ENCODE data around the gene SFMBT2. TPM values are rescaled to one million over a fixed set of nuclear protein-coding genes. Genes with fewer than 3 reads are reported as not detected.
A peak's percentile ranks its signal among the peaks of the same experiment; 100 is the strongest.

Gene SFMBT2
- total RNA-seq, 2 donors from 2014 or later: 12.2 to 18.5 TPM

DNA sequence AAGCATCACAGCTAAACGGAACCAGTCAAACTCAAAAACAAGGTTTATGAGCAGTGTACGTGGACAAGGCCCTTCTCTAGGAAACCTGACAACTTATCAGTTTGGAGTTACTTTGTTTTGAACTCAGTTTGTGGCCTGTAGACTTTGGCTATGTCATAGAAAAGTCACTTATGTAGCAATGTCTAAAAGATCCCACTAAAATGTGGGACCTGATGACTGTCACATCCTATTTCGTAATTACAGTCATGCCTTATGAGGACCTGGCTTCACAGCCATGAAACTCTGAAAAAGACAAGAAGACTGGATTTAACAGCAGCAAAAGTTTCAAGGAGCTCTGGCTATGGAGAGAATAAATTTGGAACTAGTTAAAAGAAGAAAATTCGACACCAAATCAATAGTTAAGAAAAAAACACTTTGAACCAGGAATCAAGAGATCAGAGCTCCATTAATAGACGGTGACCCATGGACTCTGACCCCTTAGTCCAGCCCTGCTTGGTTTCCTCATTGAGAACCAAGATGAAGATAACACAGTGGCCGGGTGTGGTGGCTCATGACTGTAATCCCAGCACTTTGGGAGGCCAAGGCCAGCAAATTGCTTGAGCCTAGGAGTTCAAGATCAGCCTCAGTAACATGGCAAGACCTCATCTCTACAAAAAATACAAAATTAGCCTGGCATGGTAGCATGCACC lies 204.3 kb downstream of the SFMBT2 start:
- Histone ChIP-seq H3K4me3 (no peak overlapping the region), H3K4me1 (replicated peaks) (no peaks in the 10 kb centered on the region), H3K27me3 (replicated peaks; ENCODE audit: insufficient read depth) (no peaks in the 10 kb centered on the region), H3K9me3 (no peaks in the 10 kb centered on the region), H3K36me3 (no peaks in the 10 kb centered on the region), H3K27ac (no peak overlapping the region)
- TF ChIP-seq POLR2A (IDR thresholded peaks at IDR 0.05) (no peak), POLR2AphosphoS5 (IDR thresholded peaks at IDR 0.05) (no peak)
- TF ChIP-seq, protein P1, sequence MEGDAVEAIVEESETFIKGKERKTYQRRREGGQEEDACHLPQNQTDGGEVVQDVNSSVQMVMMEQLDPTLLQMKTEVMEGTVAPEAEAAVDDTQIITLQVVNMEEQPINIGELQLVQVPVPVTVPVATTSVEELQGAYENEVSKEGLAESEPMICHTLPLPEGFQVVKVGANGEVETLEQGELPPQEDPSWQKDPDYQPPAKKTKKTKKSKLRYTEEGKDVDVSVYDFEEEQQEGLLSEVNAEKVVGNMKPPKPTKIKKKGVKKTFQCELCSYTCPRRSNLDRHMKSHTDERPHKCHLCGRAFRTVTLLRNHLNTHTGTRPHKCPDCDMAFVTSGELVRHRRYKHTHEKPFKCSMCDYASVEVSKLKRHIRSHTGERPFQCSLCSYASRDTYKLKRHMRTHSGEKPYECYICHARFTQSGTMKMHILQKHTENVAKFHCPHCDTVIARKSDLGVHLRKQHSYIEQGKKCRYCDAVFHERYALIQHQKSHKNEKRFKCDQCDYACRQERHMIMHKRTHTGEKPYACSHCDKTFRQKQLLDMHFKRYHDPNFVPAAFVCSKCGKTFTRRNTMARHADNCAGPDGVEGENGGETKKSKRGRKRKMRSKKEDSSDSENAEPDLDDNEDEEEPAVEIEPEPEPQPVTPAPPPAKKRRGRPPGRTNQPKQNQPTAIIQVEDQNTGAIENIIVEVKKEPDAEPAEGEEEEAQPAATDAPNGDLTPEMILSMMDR (IDR thresholded peaks at IDR 0.05): no peak
- DNase-seq (ENCODE audit: low spot score): no peak
- 96% methylated on average over 6 of the region's 6 CpGs for WGBS
- intact Hi-C loops (cut with DNase I): no loop called here

DNA sequence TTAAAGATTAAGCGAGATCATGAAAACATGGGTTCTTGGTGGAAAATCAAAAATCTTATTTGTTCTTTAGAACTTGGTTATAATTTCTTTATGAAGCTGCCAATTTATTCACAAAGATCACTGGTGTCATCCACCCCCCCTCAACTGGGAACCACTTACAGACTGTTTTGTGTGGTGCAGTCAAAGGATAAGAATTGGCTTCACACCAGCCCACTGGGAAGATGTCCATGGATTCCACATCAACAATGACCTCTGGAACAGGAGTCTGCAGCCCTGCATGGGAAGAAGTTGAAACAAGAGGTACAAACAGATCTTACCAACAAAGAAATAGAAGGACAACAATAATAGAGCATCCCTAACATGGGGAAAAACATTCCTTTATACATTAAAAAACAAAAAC lies 205.2 kb downstream of the SFMBT2 start:
- TF ChIP-seq, protein P1 (IDR thresholded peaks at IDR 0.05): no peak
- TF ChIP-seq POLR2AphosphoS5 (IDR thresholded peaks at IDR 0.05) (no peak), POLR2A (IDR thresholded peaks at IDR 0.05) (no peak)
- Histone ChIP-seq H3K4me3 (no peak overlapping the region), H3K27me3 (replicated peaks; ENCODE audit: insufficient read depth) (no peaks in the 10 kb centered on the region), H3K27ac (no peak overlapping the region), H3K4me1 (replicated peaks) (no peaks in the 10 kb centered on the region), H3K9me3 (no peaks in the 10 kb centered on the region), H3K36me3 (no peaks in the 10 kb centered on the region)
- DNase-seq (ENCODE audit: low spot score): no peak
- 85% methylated on average over 1 of the region's 1 CpG for WGBS
- intact Hi-C loops (cut with DNase I): no loop called here

DNA sequence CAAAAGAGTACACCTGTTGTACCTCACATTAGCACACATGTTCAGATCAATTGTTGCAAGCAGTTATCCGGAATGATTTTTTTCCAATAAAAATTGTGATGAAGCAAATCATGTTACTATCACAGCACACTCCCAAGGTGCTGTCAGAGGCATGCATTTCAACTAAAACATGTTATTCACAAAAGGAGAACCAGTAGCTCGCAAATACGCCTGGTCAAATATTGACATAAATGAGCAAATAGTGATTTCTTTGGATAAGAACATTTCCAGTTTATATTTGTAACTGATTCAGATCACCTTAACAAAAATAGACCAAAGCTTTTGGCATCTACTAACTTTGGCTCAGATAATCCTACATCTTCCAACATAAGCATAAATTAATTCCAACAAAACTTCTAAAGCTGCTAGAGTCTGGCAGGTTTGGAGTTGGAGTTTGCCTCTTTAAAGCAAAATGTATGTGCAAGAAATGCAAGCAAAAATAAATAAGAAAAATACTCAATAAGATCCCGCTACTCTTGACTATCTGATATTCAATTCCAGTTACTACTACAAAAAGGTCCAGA lies 208.0 kb downstream of the SFMBT2 start:
- no peaks in the 10 kb centered on the region for H3K9me3 ChIP-seq
- peak; percentile 85 for TF ChIP-seq POLR2AphosphoS5 (IDR thresholded peaks at IDR 0.05)
- no peak for TF ChIP-seq POLR2A (IDR thresholded peaks at IDR 0.05)
- H3K36me3 ChIP-seq: no peaks in the 10 kb centered on the region
- peak overlapping the region; percentile 8 to 72 for H3K27ac ChIP-seq
- intact Hi-C loops (cut with DNase I): no loop called here
- no peaks in the 10 kb centered on the region for H3K27me3 ChIP-seq (replicated peaks; ENCODE audit: insufficient read depth)
- peak; percentile 33 for DNase-seq (ENCODE audit: low spot score)
- no peaks in the 10 kb centered on the region for H3K4me1 ChIP-seq (replicated peaks)
- H3K4me3 ChIP-seq: no peak overlapping the region
- WGBS: 36% methylated on average over 4 of the region's 4 CpGs

DNA sequence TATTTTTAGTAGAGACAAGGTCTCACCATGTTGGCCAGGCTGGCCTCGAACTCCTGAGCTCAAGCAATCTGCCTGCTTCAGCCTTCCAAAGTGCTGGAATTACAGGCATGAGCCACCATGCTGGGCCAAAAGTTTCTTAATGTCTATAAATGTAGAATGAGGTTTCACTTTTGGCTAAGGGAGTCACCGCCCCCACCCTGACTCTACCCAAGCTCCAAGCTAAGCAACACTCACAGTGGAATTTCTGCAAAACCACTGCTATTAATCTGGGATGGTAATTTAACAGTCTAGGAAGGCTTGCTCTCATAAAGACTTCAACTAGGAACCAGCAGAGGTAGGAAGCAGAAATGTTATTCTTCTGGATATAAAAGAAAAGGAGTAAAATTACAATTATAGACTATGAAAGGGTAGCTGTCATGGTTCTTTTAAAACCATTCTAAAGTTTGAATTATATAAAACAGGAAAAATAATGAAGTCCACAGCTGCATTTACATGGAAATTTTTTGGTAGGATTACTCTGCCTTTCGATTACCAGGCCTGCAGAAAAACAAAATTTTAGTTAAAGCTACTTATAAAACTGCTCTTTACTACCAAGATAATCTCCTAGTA lies 211.6 kb downstream of the SFMBT2 start:
- no peaks in the 10 kb centered on the region for H3K36me3 ChIP-seq
- no peak overlapping the region for H3K4me3 ChIP-seq
- no peak for TF ChIP-seq POLR2A (IDR thresholded peaks at IDR 0.05)
- TF ChIP-seq POLR2AphosphoS5 (IDR thresholded peaks at IDR 0.05): no peak
- TF ChIP-seq, protein P1 (IDR thresholded peaks at IDR 0.05): no peak
- no peak for DNase-seq (ENCODE audit: low spot score)
- no peaks in the 10 kb centered on the region for H3K4me1 ChIP-seq (replicated peaks)
- intact Hi-C loops (cut with DNase I): no loop called here
- H3K27ac ChIP-seq: no peak overlapping the region
- no peaks in the 10 kb centered on the region for H3K27me3 ChIP-seq (replicated peaks; ENCODE audit: insufficient read depth)
- H3K9me3 ChIP-seq: no peaks in the 10 kb centered on the region
- 88% methylated on average over 3 of the region's 3 CpGs for WGBS

DNA sequence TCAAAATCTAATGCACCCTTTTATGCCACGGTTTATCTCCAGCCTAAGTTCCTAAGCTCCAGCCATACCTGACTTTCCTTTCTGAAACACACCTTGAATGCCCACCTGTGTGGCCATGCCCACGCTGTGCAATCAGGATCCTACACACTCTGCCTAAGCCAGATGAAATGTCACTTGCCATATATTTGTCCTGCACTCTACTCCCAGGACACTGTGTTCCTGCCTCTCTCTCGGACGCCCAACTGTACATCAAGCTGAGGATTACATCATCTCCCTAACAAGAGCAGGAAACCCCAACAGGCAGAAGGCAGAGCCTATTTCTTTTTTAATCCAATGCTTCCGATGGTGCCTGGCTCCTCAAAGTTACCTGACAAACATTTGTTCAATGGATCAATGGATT lies 214.6 kb downstream of the SFMBT2 start:
- TF ChIP-seq POLR2A (IDR thresholded peaks at IDR 0.05) (no peak), POLR2AphosphoS5 (IDR thresholded peaks at IDR 0.05) (peak; percentile 67)
- TF ChIP-seq, protein P1 (IDR thresholded peaks at IDR 0.05): no peak
- H3K4me1 ChIP-seq (replicated peaks): no peaks in the 10 kb centered on the region
- intact Hi-C loops (cut with DNase I): no loop called here
- H3K4me3 ChIP-seq: no peak overlapping the region
- DNase-seq (ENCODE audit: low spot score): no peak
- no peaks in the 10 kb centered on the region for H3K36me3 ChIP-seq
- no peaks in the 10 kb centered on the region for H3K27me3 ChIP-seq (replicated peaks; ENCODE audit: insufficient read depth)
- no peak overlapping the region for H3K27ac ChIP-seq
- H3K9me3 ChIP-seq: no peaks in the 10 kb centered on the region
- WGBS: 82% methylated on average over 5 of the region's 5 CpGs

Data from prostate gland (tissue), 2 donors.